Measurements from ENCODE around the gene CCDC50. TPM values are rescaled to one million over a fixed set of nuclear protein-coding genes. Genes with fewer than 3 reads are reported as not detected.

The CCDC50 gene
- total RNA-seq (2022) (124 and 134 TPM in 2 replicates), Bru-seq, nascent RNA (percentile 98 among the genes with signal in this experiment), BruChase-seq, experiment 1, labeled RNA remaining after a 6-hour chase (percentile 94 among the genes with signal in this experiment), BruChase-seq, experiment 2, labeled RNA remaining after a 2-hour chase (percentile 93 among the genes with signal in this experiment)
- long read RNA-seq, full-length matches to known transcripts, result 118 of 151 reads
- long read RNA-seq, partial matches to known transcripts, result 13 of 151 reads
- long read RNA-seq, other reads (novel, unspliced or antisense), result 20 of 151 reads

GRCh38 chr3:191328962-191329653 lies at the start of gene CCDC50:
Gene CCDC50 (plus strand): TSS chr3:191329394. CDS start chr3:191329675, 281 bp downstream.
- intact Hi-C loops (cut with micrococcal nuclease; ENCODE audit: unreplicated experiment), result no loop called here
- CTCF ChIA-PET, result interaction anchor here (0.7 to 1.0 kb wide), 3 partner anchors 11 to 31 kb away, joined by 3 to 7 read pairs (median 3); no protein-coding TSS in a partner anchor
- peak; percentile 95 for DNase-seq
- peaks cover 34% of the 10 kb centered on the region for H3K36me3 Mint-ChIP-seq (ENCODE audit: insufficient read depth, unreplicated experiment)
- H3K9me3 Mint-ChIP-seq (ENCODE audit: low read depth, unreplicated experiment), result no peaks in the 10 kb centered on the region
- no peaks in the 10 kb centered on the region for H3K27me3 Mint-ChIP-seq (ENCODE audit: unreplicated experiment)
- TF ChIP-seq CTCF (IDR thresholded peaks at IDR 0.05; ENCODE audit: unreplicated experiment), result no peak
- H3K4me3 Mint-ChIP-seq (ENCODE audit: low read depth, unreplicated experiment), result peak within 1 kb of the TSS; percentile 84
- H3K27ac Mint-ChIP-seq (ENCODE audit: unreplicated experiment), result peak within 1 kb of the TSS; percentile 86
- BruUV-seq (replicated peaks), result no TSS peak
- peaks cover 58% of the 10 kb centered on the region for H3K4me1 Mint-ChIP-seq (ENCODE audit: low read depth, unreplicated experiment)

- H3K36me3 Mint-ChIP-seq (ENCODE audit: insufficient read depth, unreplicated experiment), result no peaks in the 10 kb centered on the region
- no peak for TF ChIP-seq CTCF (IDR thresholded peaks at IDR 0.05; ENCODE audit: unreplicated experiment)
- H3K4me3 Mint-ChIP-seq (ENCODE audit: low read depth, unreplicated experiment), result no peak overlapping the region
- H3K27ac Mint-ChIP-seq (ENCODE audit: unreplicated experiment), result no peak overlapping the region
- CTCF ChIA-PET, result no interaction called here
- no peaks in the 10 kb centered on the region for H3K27me3 Mint-ChIP-seq (ENCODE audit: unreplicated experiment)
- DNase-seq, result no peak
- peaks cover 11% of the 10 kb centered on the region for H3K4me1 Mint-ChIP-seq (ENCODE audit: low read depth, unreplicated experiment)
- H3K9me3 Mint-ChIP-seq (ENCODE audit: low read depth, unreplicated experiment), result no peaks in the 10 kb centered on the region
- BruUV-seq (replicated peaks), result no TSS peak
- intact Hi-C loops (cut with micrococcal nuclease; ENCODE audit: unreplicated experiment), result no loop called here
Observed at GRCh38 chr3:191280111-191280510, 49.1 kb upstream of the CCDC50 start.

GRCh38 chr3:191280882-191281281 lies 48.3 kb upstream of the CCDC50 start:
- peaks cover 11% of the 10 kb centered on the region for H3K4me1 Mint-ChIP-seq (ENCODE audit: low read depth, unreplicated experiment)
- DNase-seq, result no peak
- H3K4me3 Mint-ChIP-seq (ENCODE audit: low read depth, unreplicated experiment), result no peak overlapping the region
- no peaks in the 10 kb centered on the region for H3K9me3 Mint-ChIP-seq (ENCODE audit: low read depth, unreplicated experiment)
- H3K36me3 Mint-ChIP-seq (ENCODE audit: insufficient read depth, unreplicated experiment), result no peaks in the 10 kb centered on the region
- CTCF ChIA-PET, result interaction anchor here (0.6 kb wide), 1 partner anchor 35 kb away, joined by 3 read pairs; no protein-coding TSS in a partner anchor
- BruUV-seq (replicated peaks), result no TSS peak
- intact Hi-C loops (cut with micrococcal nuclease; ENCODE audit: unreplicated experiment), result no loop called here
- no peak overlapping the region for H3K27ac Mint-ChIP-seq (ENCODE audit: unreplicated experiment)
- no peaks in the 10 kb centered on the region for H3K27me3 Mint-ChIP-seq (ENCODE audit: unreplicated experiment)
- TF ChIP-seq CTCF (IDR thresholded peaks at IDR 0.05; ENCODE audit: unreplicated experiment), result no peak

GRCh38 chr3:191282251-191283185 lies 46.7 kb upstream of the CCDC50 start:
- CTCF ChIA-PET, result interaction anchor here (0.6 kb wide), 1 partner anchor 149 kb away, joined by 3 read pairs; no protein-coding TSS in a partner anchor

More at GRCh38 chr3:191282251-191283185, 46.7 kb upstream of the CCDC50 start:
- BruUV-seq (replicated peaks), result no TSS peak
- DNase-seq, result no peak
- Mint-ChIP-seq H3K27ac (ENCODE audit: unreplicated experiment) (no peak overlapping the region), H3K27me3 (ENCODE audit: unreplicated experiment) (no peaks in the 10 kb centered on the region), H3K4me1 (ENCODE audit: low read depth, unreplicated experiment) (peaks cover 18% of the 10 kb centered on the region), H3K36me3 (ENCODE audit: insufficient read depth, unreplicated experiment) (no peaks in the 10 kb centered on the region), H3K9me3 (ENCODE audit: low read depth, unreplicated experiment) (no peaks in the 10 kb centered on the region), H3K4me3 (ENCODE audit: low read depth, unreplicated experiment) (no peak overlapping the region)
- intact Hi-C loops (cut with micrococcal nuclease; ENCODE audit: unreplicated experiment), result no loop called here
- no peak for TF ChIP-seq CTCF (IDR thresholded peaks at IDR 0.05; ENCODE audit: unreplicated experiment)
